MM.1S (cell line): Measurements from ENCODE around the gene PALD1.

ENCODE experiments used
- EZH2 ChIP-seq: fragments of 300-600 bp; sonication (generic); optimal IDR thresholded peaks from 2 replicates; pipeline ENCODE3; 2017; ENCODE audit warnings: low read depth, mild to moderate bottlenecking, antibody characterized with exemption, low read length, mixed read lengths
- EZH2phosphoT487 ChIP-seq: fragments of 300-600 bp; sonication (generic); IDR thresholded peaks from 2 replicates; pipeline ENCODE4 v1.6.1; 2018; ENCODE audit warnings: antibody characterized with exemption, low read length
- TF ChIP-seq, protein P1 (sequence below): fragments of 300-600 bp; sonication (generic); IDR thresholded peaks from 2 replicates; pipeline ENCODE4 v1.5.1; 2016; ENCODE audit warnings: antibody characterized with exemption, low read length, mixed read lengths

DNA sequence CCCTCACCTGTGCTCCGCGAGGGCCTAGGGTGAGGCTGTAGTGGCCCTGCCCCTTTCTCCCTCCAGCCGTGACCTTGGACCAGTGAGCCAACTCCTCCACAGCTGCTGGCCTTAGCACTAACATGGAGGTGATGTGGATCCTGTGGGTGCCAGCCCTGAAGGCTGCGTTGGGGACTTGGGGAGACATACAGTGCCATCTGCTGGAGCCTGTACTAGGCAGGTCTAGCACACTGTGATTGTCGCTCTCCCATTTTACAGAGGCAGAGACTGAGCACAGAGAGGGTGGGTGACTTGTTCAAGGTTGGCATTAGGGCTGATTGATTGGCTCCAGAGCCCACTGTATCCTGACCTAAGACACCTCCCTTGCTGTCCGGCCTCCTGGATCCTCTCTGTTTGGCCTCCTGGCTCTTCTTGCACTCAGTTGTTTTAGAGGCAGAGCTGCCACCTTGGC is 86.4 kb downstream of the PALD1 start:
- TF ChIP-seq, protein P1, sequence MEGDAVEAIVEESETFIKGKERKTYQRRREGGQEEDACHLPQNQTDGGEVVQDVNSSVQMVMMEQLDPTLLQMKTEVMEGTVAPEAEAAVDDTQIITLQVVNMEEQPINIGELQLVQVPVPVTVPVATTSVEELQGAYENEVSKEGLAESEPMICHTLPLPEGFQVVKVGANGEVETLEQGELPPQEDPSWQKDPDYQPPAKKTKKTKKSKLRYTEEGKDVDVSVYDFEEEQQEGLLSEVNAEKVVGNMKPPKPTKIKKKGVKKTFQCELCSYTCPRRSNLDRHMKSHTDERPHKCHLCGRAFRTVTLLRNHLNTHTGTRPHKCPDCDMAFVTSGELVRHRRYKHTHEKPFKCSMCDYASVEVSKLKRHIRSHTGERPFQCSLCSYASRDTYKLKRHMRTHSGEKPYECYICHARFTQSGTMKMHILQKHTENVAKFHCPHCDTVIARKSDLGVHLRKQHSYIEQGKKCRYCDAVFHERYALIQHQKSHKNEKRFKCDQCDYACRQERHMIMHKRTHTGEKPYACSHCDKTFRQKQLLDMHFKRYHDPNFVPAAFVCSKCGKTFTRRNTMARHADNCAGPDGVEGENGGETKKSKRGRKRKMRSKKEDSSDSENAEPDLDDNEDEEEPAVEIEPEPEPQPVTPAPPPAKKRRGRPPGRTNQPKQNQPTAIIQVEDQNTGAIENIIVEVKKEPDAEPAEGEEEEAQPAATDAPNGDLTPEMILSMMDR: no peak
- TF ChIP-seq EZH2 (no peak), EZH2phosphoT487 (no peak)
